Panc1 (cell line): ENCODE data around the gene RIMBP2.

Experiments
- CTCF ChIP-seq: fragments of 450-650 bp; IDR thresholded peaks from 2 replicates; pipeline ENCODE4 v1.5.1; 2017; ENCODE audit warnings: mild to moderate bottlenecking
- POLR2AphosphoS5 ChIP-seq: IDR thresholded peaks from 2 replicates; pipeline ENCODE4 v1.6.1; 2012; ENCODE audit warnings: mild to moderate bottlenecking, low read depth, low read length, moderate library complexity
- REST ChIP-seq, 2 experiments: IDR thresholded peaks; 2 replicates each; pipeline ENCODE4 v1.6.1; 2011 to 2012; ENCODE audit warnings: low read depth in 2 of 2, control low read depth in 1 of 2, low read length in 1 of 2, mild to moderate bottlenecking in 1 of 2, moderate library complexity in 1 of 2; ENCODE audit not compliant: insufficient read depth in 1 of 2
- SIN3A ChIP-seq: IDR thresholded peaks from 2 replicates; pipeline ENCODE4 v1.6.1; 2012; ENCODE audit warnings: low read depth, mild to moderate bottlenecking, low read length, moderate library complexity, borderline replicate concordance; ENCODE audit not compliant: insufficient read depth
- TCF7L2 ChIP-seq: IDR thresholded peaks from 2 replicates; pipeline ENCODE4 v1.6.1; 2011; ENCODE audit warnings: mild to moderate bottlenecking, low read depth, low read length, inconsistent platforms

GRCh38 chr12:130628304-130628703, 87.8 kb downstream of the RIMBP2 start:
- TF ChIP-seq CTCF (no peak), REST (IDR thresholded peaks at IDR 0.05; ENCODE audit: insufficient read depth in 1 of 2, low read depth in 2 of 2, low read length in 1 of 2) (no peak), TCF7L2 (no peak), POLR2AphosphoS5 (no peak), SIN3A (no peak)
